ENCODE measurements around the gene RGS9BP.
"Not testable (repeated sequence)": the region's sequence is repeated elsewhere in the genome, so short reads cannot be mapped to it uniquely, and the experiment has no call there.

Gene RGS9BP

GRCh38 chr19:32695506-32695905 lies 19.9 kb downstream of the RGS9BP start:
- DNase-seq (ENCODE audit: low read depth) = not testable (repeated sequence)

GRCh38 chr19:32696771-32697170 lies 21.1 kb downstream of the RGS9BP start:
- DNase-seq (ENCODE audit: low read depth) = not testable (repeated sequence)

GRCh38 chr19:32700129-32700528 lies 24.5 kb downstream of the RGS9BP start:
- DNase-seq (ENCODE audit: low read depth) = not testable (repeated sequence)

GRCh38 chr19:32702010-32702409 lies 26.4 kb downstream of the RGS9BP start:
- DNase-seq (ENCODE audit: low read depth) = no peak

GRCh38 chr19:32704006-32704405 lies 28.4 kb downstream of the RGS9BP start:
- not testable (repeated sequence) for DNase-seq (ENCODE audit: low read depth)

GRCh38 chr19:32708457-32708856 lies 32.8 kb downstream of the RGS9BP start:
- DNase-seq (ENCODE audit: low read depth) = no peak

- DNase-seq (ENCODE audit: low read depth) = no peak
These were observed 33.4 kb downstream of the RGS9BP start for GRCh38 chr19:32709032-32709431.

GRCh38 chr19:32711747-32712146 lies 36.1 kb downstream of the RGS9BP start:
- no peak for DNase-seq (ENCODE audit: low read depth)

- DNase-seq (ENCODE audit: low read depth) = not testable (repeated sequence)
These were observed 40.6 kb downstream of the RGS9BP start for GRCh38 chr19:32716203-32716602.

- no peak for DNase-seq (ENCODE audit: low read depth)
These were observed 41.8 kb downstream of the RGS9BP start for GRCh38 chr19:32717496-32717895.

- DNase-seq (ENCODE audit: low read depth) = no peak
These were observed 42.6 kb downstream of the RGS9BP start for GRCh38 chr19:32718286-32718685.

GRCh38 chr19:32719611-32720059 lies 44.0 kb downstream of the RGS9BP start, which contains the start of gene TDRD12:
Gene TDRD12 (plus strand): TSS chr19:32719767. CDS start chr19:32720073, 306 bp downstream.
- DNase-seq (ENCODE audit: low read depth) = no peak

GRCh38 chr19:32720216-32720935 lies 44.7 kb downstream of the RGS9BP start:
- no peak for DNase-seq (ENCODE audit: low read depth)

GRCh38 chr19:32720936-32721250 lies 45.2 kb downstream of the RGS9BP start:
- no peak for DNase-seq (ENCODE audit: low read depth)

Measured in activated T-helper 1 cell treated with Interleukin-2 at 50 U/mL for 16 hours (primary cell).